H1 (cell line): ENCODE measurements around the gene B3GNT2. TPM values are rescaled to one million over a fixed set of nuclear protein-coding genes. Genes with fewer than 3 reads are reported as not detected.

Experiments used
- CTCF ChIA-PET: fragments of 300-600 bp; sonication (Branson Sonifier 250); formaldehyde crosslinking; loops from one replicate; lab custom pipeline; 2021; ENCODE audit not compliant: partially characterized antibody; lab: Charles Lee
- POLR2A ChIA-PET: fragments of 300-600 bp; sonication (Branson Sonifier 250); formaldehyde crosslinking; loops from one replicate; lab custom pipeline; 2021; ENCODE audit warnings: inconsistent platforms; ENCODE audit not compliant: partially characterized antibody; lab: Charles Lee
- DNase-seq, 2 experiments: peaks; one replicate each; pipeline versions ENCODE4 v3.0.0 to v3.0.0-alpha.2; 2010 to 2022; ENCODE audit warnings: low spot score in 2 of 2, low read depth in 1 of 2, mixed read lengths in 1 of 2
- FAIRE-seq: peaks from 2 replicates; lab custom pipeline; 2011; peaks lifted over from hg19 to GRCh38; lab: Jason Lieb, UNC
- H2AFZ ChIP-seq: 2 replicates; pipeline ENCODE4 v1.8.1; 2012; ENCODE audit warnings: low read length, inconsistent platforms
- H2AK5ac ChIP-seq: 2 replicates; pipeline ENCODE4 v1.6.1; 2013; ENCODE audit warnings: low read depth, low read length
- H2BK120ac ChIP-seq: replicated peaks from 2 replicates; pipeline ENCODE3; 2013; ENCODE audit warnings: low read depth, low read length, inconsistent platforms
- H2BK12ac ChIP-seq: 2 replicates; pipeline ENCODE4 v1.6.1; 2013; ENCODE audit warnings: low read depth, low read length
- H2BK15ac ChIP-seq: 2 replicates; pipeline ENCODE4 v1.6.1; 2013; ENCODE audit warnings: low read length
- H2BK20ac ChIP-seq: 2 replicates; pipeline ENCODE4 v1.6.1; 2013; ENCODE audit warnings: low read length
- H2BK5ac ChIP-seq: 2 replicates; pipeline ENCODE4 v1.6.1; 2013; ENCODE audit warnings: low read depth, low read length
- H3K14ac ChIP-seq: 2 replicates; pipeline ENCODE4 v1.6.1; 2013; ENCODE audit warnings: inconsistent platforms; ENCODE audit not compliant: insufficient read length
- H3K18ac ChIP-seq: 2 replicates; pipeline ENCODE4 v1.6.1; 2013; ENCODE audit warnings: low read length; ENCODE audit errors: extremely low read depth
- H3K23ac ChIP-seq: 2 replicates; pipeline ENCODE4 v1.6.1; 2013; ENCODE audit warnings: inconsistent platforms; ENCODE audit not compliant: insufficient read length
- H3K23me2 ChIP-seq: 2 replicates; pipeline ENCODE4 v1.6.1; 2013; ENCODE audit warnings: low read depth, low read length
- H3K27ac ChIP-seq: 2 replicates; pipeline ENCODE4 v1.6.1; 2011; ENCODE audit warnings: low read depth, low read length, inconsistent platforms
- H3K27me3 ChIP-seq, 4 experiments: replicated peaks in 1 of 4; 1 replicate in 1 of 4; 2 replicates in 3 of 4; pipeline versions ENCODE4 v1.6.1 to v1.8.1; 2011 to 2013; ENCODE audit warnings: low read length in 3 of 4, mild to moderate bottlenecking in 3 of 4, inconsistent platforms in 2 of 4, mixed read lengths in 2 of 4, moderate library complexity in 1 of 4; ENCODE audit not compliant: control insufficient read depth in 3 of 4, insufficient read depth in 3 of 4; ENCODE audit errors: extremely low read depth in 1 of 4
- H3K36me3 ChIP-seq, 4 experiments: 2 replicates each; pipeline versions ENCODE4 v1.6.1 to v1.8.1; 2011 to 2013; ENCODE audit warnings: mild to moderate bottlenecking in 4 of 4, low read length in 3 of 4, moderate library complexity in 2 of 4, control low read depth in 1 of 4, inconsistent platforms in 1 of 4; ENCODE audit not compliant: insufficient read depth in 4 of 4, control insufficient read depth in 2 of 4
- H3K4ac ChIP-seq: replicated peaks from 2 replicates; pipeline ENCODE3; 2013; ENCODE audit warnings: low read length, low read depth, mixed read lengths, inconsistent platforms; ENCODE audit not compliant: insufficient read length
- H3K4me1 ChIP-seq, 4 experiments: replicated peaks in 1 of 4; 1 replicate in 1 of 4; 2 replicates in 3 of 4; pipeline versions ENCODE4 v1.6.1 to v1.8.1; 2011 to 2013; ENCODE audit warnings: low read length in 3 of 4, inconsistent platforms in 2 of 4, mixed read lengths in 1 of 4; ENCODE audit not compliant: insufficient read depth in 4 of 4, control insufficient read depth in 3 of 4
- H3K4me2 ChIP-seq, 2 experiments: 2 replicates each; pipeline versions ENCODE4 v1.6.1 to v1.8.1; 2011 to 2013; ENCODE audit warnings: low read depth in 2 of 2, low read length in 2 of 2, control low read depth in 1 of 2, inconsistent platforms in 1 of 2, mild to moderate bottlenecking in 1 of 2; ENCODE audit not compliant: insufficient read depth in 1 of 2
- H3K4me3 ChIP-seq, 4 experiments: fragments of 200-600, 300-600 bp in 1 of 4; sonication (generic), shearing (Covaris generic), sonication (Bioruptor Twin) in 1 of 4; 2 replicates each; pipeline versions ENCODE4 v1.5.1 to v1.8.1; 2011 to 2016; ENCODE audit warnings: low read length in 4 of 4, low read depth in 3 of 4, control low read depth in 2 of 4, inconsistent platforms in 2 of 4, mild to moderate bottlenecking in 2 of 4, mixed read lengths in 1 of 4, moderate library complexity in 1 of 4; ENCODE audit not compliant: insufficient read depth in 2 of 4; ENCODE audit errors: extremely low read depth in 1 of 4
- H3K56ac ChIP-seq: replicated peaks from 2 replicates; pipeline ENCODE3; 2013; ENCODE audit warnings: low read depth, mild to moderate bottlenecking, mixed read lengths, low read length, inconsistent platforms; ENCODE audit not compliant: insufficient read length
- H3K79me1 ChIP-seq: 2 replicates; pipeline ENCODE4 v1.6.1; 2013; ENCODE audit warnings: low read depth, low read length, control low read depth
- H3K79me2 ChIP-seq, 2 experiments: 2 replicates each; pipeline versions ENCODE4 v1.6.1 to v1.8.1; 2012 to 2013; ENCODE audit warnings: low read length in 2 of 2, mild to moderate bottlenecking in 2 of 2, inconsistent platforms in 1 of 2; ENCODE audit not compliant: insufficient read depth in 2 of 2, control insufficient read depth in 1 of 2
- H3K9ac ChIP-seq, 4 experiments: replicated peaks in 1 of 4; 1 replicate in 1 of 4; 2 replicates in 3 of 4; pipeline versions ENCODE4 v1.6.1 to v1.8.1; 2011 to 2013; ENCODE audit warnings: low read depth in 3 of 4, low read length in 3 of 4, control low read depth in 2 of 4, mild to moderate bottlenecking in 2 of 4, moderate library complexity in 2 of 4, inconsistent platforms in 1 of 4; ENCODE audit errors: extremely low read depth in 1 of 4
- H3K9me3 ChIP-seq, 2 experiments: 2 replicates each; pipeline versions ENCODE4 v1.6.1 to v1.8.1; 2012 to 2013; ENCODE audit warnings: mild to moderate bottlenecking in 2 of 2, moderate library complexity in 2 of 2, control low read depth in 1 of 2, inconsistent platforms in 1 of 2, low read depth in 1 of 2, low read length in 1 of 2, mixed read lengths in 1 of 2; ENCODE audit not compliant: insufficient read depth in 2 of 2
- H4K20me1 ChIP-seq, 2 experiments: replicated peaks in 1 of 2; 2 replicates each; pipeline versions ENCODE3 to v1.8.1; 2011 to 2013; ENCODE audit warnings: inconsistent platforms in 2 of 2, low read length in 2 of 2, mild to moderate bottlenecking in 1 of 2; ENCODE audit not compliant: insufficient read depth in 2 of 2, control insufficient read depth in 1 of 2
- H4K5ac ChIP-seq: 2 replicates; pipeline ENCODE4 v1.6.1; 2013; ENCODE audit warnings: low read length, low read depth, mixed read lengths, inconsistent platforms; ENCODE audit not compliant: insufficient read length
- H4K8ac ChIP-seq: 2 replicates; pipeline ENCODE4 v1.8.0; 2013; ENCODE audit warnings: mild to moderate bottlenecking, moderate library complexity, low read length, inconsistent platforms; ENCODE audit not compliant: insufficient read depth; ENCODE audit errors: extremely low read depth
- H4K91ac ChIP-seq: replicated peaks from 2 replicates; pipeline ENCODE3; 2013; ENCODE audit warnings: low read length, mixed read lengths, inconsistent platforms; ENCODE audit not compliant: insufficient read length
- CHD1 ChIP-seq: IDR thresholded peaks from 2 replicates; pipeline ENCODE4 v1.6.1; 2012; ENCODE audit warnings: low read depth, low read length, improper control_type of control experiment
- E2F6 ChIP-seq: IDR thresholded peaks from 2 replicates; pipeline ENCODE4 v1.6.1; 2012; ENCODE audit warnings: inconsistent platforms
- RBBP5 ChIP-seq: IDR thresholded peaks from 2 replicates; pipeline ENCODE4 v1.7.1; 2012; ENCODE audit warnings: low read depth, mild to moderate bottlenecking, inconsistent platforms, low read length, moderate library complexity, borderline replicate concordance
- SP4 ChIP-seq: IDR thresholded peaks from 2 replicates; pipeline ENCODE4 v1.6.1; 2012; ENCODE audit warnings: low read length, inconsistent platforms
- TBP ChIP-seq: IDR thresholded peaks from 2 replicates; pipeline ENCODE4 v1.6.1; 2011; ENCODE audit warnings: low read depth, low read length, improper control_type of control experiment
- ZNF274 ChIP-seq: IDR thresholded peaks from 2 replicates; pipeline ENCODE4 v1.7.0; 2012; ENCODE audit warnings: low read length, borderline replicate concordance; ENCODE audit errors: extremely low read depth
- WGBS, 2 experiments: shearing (Covaris generic) in 1 of 2; methylation state at CpG; one replicate each; pipeline versions ENCODE4 v1.1.6 to v1.1.7; 2013 to 2015; ENCODE audit warnings: low lambda C conversion rate in 2 of 2, mixed read lengths in 2 of 2, inconsistent platforms in 1 of 2, low coverage in 1 of 2, missing lambda C conversion rate in 1 of 2; ENCODE audit not compliant: insufficient replicate concordance in 2 of 2, insufficient coverage in 1 of 2, insufficient read length in 1 of 2; ENCODE audit errors: extremely low coverage in 1 of 2, missing lambda C conversion rate in 1 of 2; 5-methylcytosine and 5-hydroxymethylcytosine counted together
- long read RNA-seq, 2 experiments: library from RNA in 1 of 2; library from capped mRNA in 1 of 2; stranded (forward); transcript quantifications; one replicate each; pipeline ENCODE4 v2.0.0, GENCODE V29; 2021; ENCODE audit warnings: inconsistent platforms in 1 of 2
- polyA minus RNA-seq, 3 experiments: library from RNA; depleted of rRNA, polyadenylated mRNA; stranded (reverse); fragments of >200 nt; gene quantifications; 1 replicate in 2 of 3; 2 replicates in 1 of 3; pipeline ENCODE4 v1.2.3, GENCODE V29; 2011
- polyA plus RNA-seq, 7 experiments: library from polyadenylated mRNA; depleted of rRNA in 3 of 7; stranded (reverse) in 5 of 7; unstranded in 2 of 7; fragments of >200 nt in 5 of 7; fragments of 200-250 nt in 2 of 7; gene quantifications; 1 replicate in 5 of 7; 2 replicates in 1 of 7; 4 replicates in 1 of 7; pipeline versions ENCODE4 v1.2.1 to v1.2.3, GENCODE V29; 2011 to 2013; ENCODE audit warnings: missing spikeins in 2 of 7, mixed read lengths in 2 of 7
- total RNA-seq: library from RNA; stranded (reverse); fragmentation: NEBNext Ultra II Directional; extraction: Animal tissue kit (Norgen Biotek cat#: 25700); gene quantifications from 2 replicates; pipeline ENCODE4 v1.2.1, GENCODE V29; 2021

B3GNT2 gene
- total RNA-seq: 40.8 and 41.3 TPM in 2 replicates
- polyA plus RNA-seq (2011; rRNA removed): 17.6 and 20.1 TPM in 2 replicates
- polyA plus RNA-seq (2011; cell fraction: cytosol; rRNA removed): 29.3 TPM
- 16.1 TPM for polyA plus RNA-seq (2011; cell fraction: nucleus; rRNA removed)
- polyA plus RNA-seq (2012, experiment 1 of 2): 21.6 to 30.8 TPM (median 26.6 TPM) in 4 replicates
- 4.7 TPM for polyA plus RNA-seq (2012, experiment 2 of 2)
- 46.9 TPM for polyA plus RNA-seq (2013, experiment 1 of 2)
- 54.5 TPM for polyA plus RNA-seq (2013, experiment 2 of 2)
- polyA minus RNA-seq (2011; rRNA and poly(A)+ RNA removed): 55.2 TPM in 2 replicates
- 29.4 TPM for polyA minus RNA-seq (2011; cell fraction: cytosol; rRNA and poly(A)+ RNA removed)
- polyA minus RNA-seq (2011; cell fraction: nucleus; rRNA and poly(A)+ RNA removed): 28.5 TPM
- long read RNA-seq, experiment 1, transcript B3GNT2-201 (2 exons, 2,763 nt): major isoform, 39 of 78 reads
- long read RNA-seq, experiment 1, partial matches to known transcripts: 38 of 78 reads
- long read RNA-seq, experiment 1, other reads (novel, unspliced or antisense): 1 of 78 reads
- long read RNA-seq, experiment 2, partial matches to known transcripts: 88 of 88 reads
- long read RNA-seq, experiment 2, other reads (novel, unspliced or antisense): 0 of 88 reads

- no peak within 1 kb of the TSS for H3K14ac ChIP-seq
- WGBS, 2 experiments: 11% methylated on average over 24 of the region's 70 CpGs; no CpG with 5 or more reads in 1 of the 2 experiments
- peak within 1 kb of the TSS; percentile 65; the same call in 1 of the 2 replicates for H2BK15ac ChIP-seq
- H2AK5ac ChIP-seq: no peak within 1 kb of the TSS
- H3K4me3 ChIP-seq: peak within 1 kb of the TSS; percentile 91 to 100 (median 95)
- H3K79me1 ChIP-seq: no peaks in the 10 kb centered on the region
- H2BK12ac ChIP-seq: peak within 1 kb of the TSS; percentile 14; the same call in 1 of the 2 replicates
- peaks cover 15 to 18% of the 10 kb centered on the region in 2 experiments for H4K20me1 ChIP-seq
- H2AFZ ChIP-seq: peak within 1 kb of the TSS; percentile 48; the same call in 1 of the 2 replicates
- no peak within 1 kb of the TSS for H3K23ac ChIP-seq
- DNase-seq (peak; percentile 36 to 91), FAIRE-seq (no peak)
- peak within 1 kb of the TSS; percentile 91 for H4K8ac ChIP-seq
- peak within 1 kb of the TSS; percentile 43 to 78 for H3K4me2 ChIP-seq
- peak within 1 kb of the TSS; percentile 52 for H3K56ac ChIP-seq
- H3K4ac ChIP-seq: peak within 1 kb of the TSS; percentile 88
- H2BK5ac ChIP-seq: peak within 1 kb of the TSS; percentile 72; the same call in 1 of the 2 replicates
- H3K9me3 ChIP-seq: no peaks in the 10 kb centered on the region
- peak within 1 kb of the TSS; percentile 74; the same call in 1 of the 2 replicates for H3K27ac ChIP-seq
- H2BK120ac ChIP-seq: no peak within 1 kb of the TSS
- H4K91ac ChIP-seq: no peak within 1 kb of the TSS
- peak within 1 kb of the TSS; percentile 55; the same call in 1 of the 2 replicates for H2BK20ac ChIP-seq
- peak within 1 kb of the TSS; percentile 85 for H3K18ac ChIP-seq
- H3K27me3 ChIP-seq: no peaks in the 10 kb centered on the region; a peak in 1 of 7 replicates
- POLR2A ChIA-PET: interaction anchor here (0.6 to 1.5 kb wide), 3 partner anchors 12 to 1858 kb away, joined by 3 read pairs; no protein-coding TSS in a partner anchor
- peaks cover 35 to 43% of the 10 kb centered on the region in 2 experiments for H3K79me2 ChIP-seq
- CTCF ChIA-PET: interaction anchor here (0.6 to 1.2 kb wide), 2 partner anchors 12 to 102 kb away, joined by 3 read pairs; no protein-coding TSS in a partner anchor
- no peaks in the 10 kb centered on the region for H3K36me3 ChIP-seq
- H4K5ac ChIP-seq: peak within 1 kb of the TSS; percentile 45
- peak within 1 kb of the TSS; percentile 65 to 85 (median 73) for H3K9ac ChIP-seq
- peaks cover 4 to 19% (median 11%) of the 10 kb centered on the region in 4 experiments for H3K4me1 ChIP-seq
- H3K23me2 ChIP-seq: no peaks in the 10 kb centered on the region; the same call in 1 of the 2 replicates
- TF ChIP-seq SP4 (peak; percentile 2; the same call in 1 of the 2 replicates), E2F6 (no peak), TBP (peak; percentile 58; the same call in 1 of the 2 replicates), ZNF274 (no peak), CHD1 (no peak), RBBP5 (0 out of 2 replicates have a peak, but pooled peaks have one; percentile 80)
These were observed at the start of gene B3GNT2 for GRCh38 chr2:62195421-62196277. TSS of gene B3GNT2 (plus strand) at chr2:62196115. CDS start at chr2:62222221, 26,106 bp downstream.
